ENCODE measurements around the gene IBA57. TPM values are rescaled to one million over a fixed set of nuclear protein-coding genes. Genes with fewer than 3 reads are reported as not detected.
A peak's percentile ranks its signal among the peaks of the same experiment; 100 is the strongest.

IBA57 gene
- total and polyA plus RNA-seq, 2 of the 8 experiments (the other 6 are each of a cell fraction or from before 2014, with no cell fraction given): 2.6 to 5.9 TPM

- peak in 1 of 2 experiments; percentile 7 for DNase-seq (ENCODE audit: low read depth in 1 of 2, low spot score in 2 of 2)
- Histone ChIP-seq H3K9me3 (ENCODE audit: insufficient read depth in 2 of 2, low read depth in 1 of 2, low read length in 1 of 2) (peaks cover 0 to 3% of the 10 kb centered on the region in 2 experiments; a peak in 1 of 4 replicates), H4K5ac (ENCODE audit: insufficient read length, low read depth, low read length) (no peak overlapping the region), H3K4me1 (replicated peaks in 1 of 4; ENCODE audit: control insufficient read depth in 3 of 4, insufficient read depth in 4 of 4, low read length in 3 of 4) (no peaks in the 10 kb centered on the region), H3K4me3 (ENCODE audit: extremely low read depth in 1 of 4, insufficient read depth in 2 of 4, low read depth in 3 of 4, low read length in 4 of 4) (no peak overlapping the region), H2BK20ac (ENCODE audit: low read length) (no peak overlapping the region), H2AK5ac (ENCODE audit: low read depth, low read length) (no peak overlapping the region), H2BK15ac (ENCODE audit: low read length) (no peak overlapping the region), H3K36me3 (ENCODE audit: control insufficient read depth in 2 of 4, insufficient read depth in 4 of 4, low read length in 3 of 4) (peaks cover 13 to 38% (median 22%) of the 10 kb centered on the region in 4 experiments), H2BK120ac (replicated peaks; ENCODE audit: low read depth, low read length) (no peak overlapping the region), H3K14ac (ENCODE audit: insufficient read length) (no peak overlapping the region), H3K56ac (replicated peaks; ENCODE audit: insufficient read length, low read depth, low read length) (no peak overlapping the region), H3K4ac (replicated peaks; ENCODE audit: insufficient read length, low read depth, low read length) (no peak overlapping the region), H3K79me2 (ENCODE audit: control insufficient read depth in 1 of 2, insufficient read depth in 2 of 2, low read length in 2 of 2) (no peaks in the 10 kb centered on the region), H4K20me1 (replicated peaks in 1 of 2; ENCODE audit: control insufficient read depth in 1 of 2, insufficient read depth in 2 of 2, low read length in 2 of 2) (peaks cover 0 to 9% of the 10 kb centered on the region in 2 experiments), H3K23ac (ENCODE audit: insufficient read length) (no peak overlapping the region), H2BK5ac (ENCODE audit: low read depth, low read length) (no peak overlapping the region), H2BK12ac (ENCODE audit: low read depth, low read length) (no peak overlapping the region), H3K18ac (ENCODE audit: extremely low read depth, low read length) (no peak overlapping the region), H4K91ac (replicated peaks; ENCODE audit: insufficient read length, low read length) (no peak overlapping the region), H3K4me2 (ENCODE audit: insufficient read depth in 1 of 2, low read depth in 2 of 2, low read length in 2 of 2) (no peak overlapping the region), H2AFZ (ENCODE audit: low read length) (no peak overlapping the region), H3K27me3 (replicated peaks in 1 of 4; ENCODE audit: control insufficient read depth in 3 of 4, extremely low read depth in 1 of 4, insufficient read depth in 3 of 4, low read length in 3 of 4) (no peaks in the 10 kb centered on the region), H3K27ac (ENCODE audit: low read depth, low read length) (no peak overlapping the region), H3K79me1 (ENCODE audit: low read depth, low read length) (peaks cover 4% of the 10 kb centered on the region), H3K9ac (replicated peaks in 1 of 4; ENCODE audit: extremely low read depth in 1 of 4, low read depth in 3 of 4, low read length in 3 of 4) (no peak overlapping the region), H3K23me2 (ENCODE audit: low read depth, low read length) (no peaks in the 10 kb centered on the region; the same call in 1 of the 2 replicates), H4K8ac (ENCODE audit: extremely low read depth, insufficient read depth, low read length) (no peak overlapping the region)
- TF ChIP-seq BRCA1 (IDR thresholded peaks at IDR 0.05; ENCODE audit: low read depth, low read length) (no peak), KDM4A (IDR thresholded peaks at IDR 0.05; ENCODE audit: low read depth, low read length, severe bottlenecking) (no peak), RFX5 (IDR thresholded peaks at IDR 0.05; ENCODE audit: borderline replicate concordance, low read depth, low read length) (no peak), CTBP2 (IDR thresholded peaks at IDR 0.05; ENCODE audit: borderline replicate concordance, insufficient read depth, insufficient read length, low read length) (no peak), RBBP5 (IDR thresholded peaks at IDR 0.05; ENCODE audit: borderline replicate concordance, low read depth, low read length) (no peak)
- no peak for FAIRE-seq
- POLR2A ChIA-PET (ENCODE audit: partially characterized antibody): no interaction called here
- 74% methylated on average over 2 of the region's 2 CpGs; no CpG with 5 or more reads in 1 of the 2 experiments for WGBS, 2 experiments (ENCODE audit: extremely low coverage in 1 of 2, insufficient coverage in 1 of 2, insufficient read length in 1 of 2, insufficient replicate concordance in 2 of 2, low coverage in 1 of 2, low lambda C conversion rate in 2 of 2, missing lambda C conversion rate in 1 of 2)
- CTCF ChIA-PET (ENCODE audit: partially characterized antibody): interaction anchor here (1.0 to 2.1 kb wide), 4 partner anchors 12 to 289 kb away, joined by 4 to 11 read pairs (median 4); no protein-coding TSS in a partner anchor
Measured at GRCh38 chr1:228225740-228226139, 60.1 kb downstream of the IBA57 start.
